Suprapubic skin (tissue), 4 donors: Measurements from ENCODE around the gene EMC9. TPM values are rescaled to one million over a fixed set of nuclear protein-coding genes. Genes with fewer than 3 reads are reported as not detected.

Experiments used
- DNase-seq, 2 donors: peaks; one replicate each; pipeline ENCODE4 v3.0.0-alpha.2; 2019; ENCODE audit warnings: low spot score in 2 of 2
- H3K27ac ChIP-seq: fragments of 200-600 bp; sonication (generic); one replicate; pipeline ENCODE4 v1.5.1; 2019
- H3K27me3 ChIP-seq: fragments of 200-600 bp; sonication (generic); one replicate; pipeline ENCODE4 v1.5.1; 2019
- H3K36me3 ChIP-seq: fragments of 200-600 bp; sonication (generic); one replicate; pipeline ENCODE4 v1.5.1; 2019
- H3K4me1 ChIP-seq: fragments of 200-600 bp; sonication (generic); one replicate; pipeline ENCODE4 v1.5.1; 2019
- H3K4me3 ChIP-seq: fragments of 200-600 bp; sonication (generic); one replicate; pipeline ENCODE4 v1.5.1; 2019; ENCODE audit warnings: mild to moderate bottlenecking
- H3K9me3 ChIP-seq: fragments of 200-600 bp; sonication (generic); one replicate; pipeline ENCODE4 v1.5.1; 2019
- EP300 ChIP-seq: sonication (generic); formaldehyde crosslinking; IDR thresholded peaks from one replicate; pipeline ENCODE4 v1.6.1; 2017; ENCODE audit warnings: antibody characterized with exemption
- POLR2A ChIP-seq, 2 donors: fragments of 450-650 bp; IDR thresholded peaks; one replicate each; pipeline ENCODE4 v1.6.1; 2017; ENCODE audit warnings: antibody characterized with exemption in 2 of 2, mild to moderate bottlenecking in 2 of 2, moderate library complexity in 2 of 2
- POLR2AphosphoS5 ChIP-seq, 3 donors: sonication (generic); formaldehyde crosslinking; IDR thresholded peaks; one replicate each; pipeline ENCODE4 v1.6.1; 2017; ENCODE audit warnings: antibody characterized with exemption in 3 of 3
- WGBS: methylation state at CpG from one replicate; pipeline ENCODE4 v1.1.5; 2018; 5-methylcytosine and 5-hydroxymethylcytosine counted together
- total RNA-seq, 4 donors: library from RNA; depleted of rRNA; stranded (reverse); fragments of >200 nt; gene quantifications; one replicate each; pipeline ENCODE4 v1.1.0, GENCODE V29; 2016
- TF ChIP-seq, protein P1 (sequence below), 2 donors: fragments of 200-600 bp in 1 of 2; fragments of 450-650 bp in 1 of 2; sonication (generic) in 1 of 2; IDR thresholded peaks; one replicate each; pipeline ENCODE4 v1.5.1; 2016 to 2019; ENCODE audit warnings: antibody characterized with exemption in 2 of 2, mild to moderate bottlenecking in 1 of 2, moderate library complexity in 1 of 2

Gene EMC9
- total RNA-seq, 4 donors from 2014 or later, result 10.9 to 22.0 (median 14.1) TPM

GRCh38 chr14:24156840-24157239 lies 15.4 kb upstream of the EMC9 start:
- Histone ChIP-seq H3K4me1 (peaks cover 15% of the 10 kb centered on the region), H3K27me3 (no peaks in the 10 kb centered on the region), H3K27ac (no peak overlapping the region), H3K9me3 (no peaks in the 10 kb centered on the region), H3K36me3 (peaks cover 75% of the 10 kb centered on the region), H3K4me3 (no peak overlapping the region)
- TF ChIP-seq POLR2AphosphoS5 (IDR thresholded peaks at IDR 0.05) (no peak), EP300 (no peak), POLR2A (IDR thresholded peaks at IDR 0.05) (no peak)
- TF ChIP-seq, protein P1, sequence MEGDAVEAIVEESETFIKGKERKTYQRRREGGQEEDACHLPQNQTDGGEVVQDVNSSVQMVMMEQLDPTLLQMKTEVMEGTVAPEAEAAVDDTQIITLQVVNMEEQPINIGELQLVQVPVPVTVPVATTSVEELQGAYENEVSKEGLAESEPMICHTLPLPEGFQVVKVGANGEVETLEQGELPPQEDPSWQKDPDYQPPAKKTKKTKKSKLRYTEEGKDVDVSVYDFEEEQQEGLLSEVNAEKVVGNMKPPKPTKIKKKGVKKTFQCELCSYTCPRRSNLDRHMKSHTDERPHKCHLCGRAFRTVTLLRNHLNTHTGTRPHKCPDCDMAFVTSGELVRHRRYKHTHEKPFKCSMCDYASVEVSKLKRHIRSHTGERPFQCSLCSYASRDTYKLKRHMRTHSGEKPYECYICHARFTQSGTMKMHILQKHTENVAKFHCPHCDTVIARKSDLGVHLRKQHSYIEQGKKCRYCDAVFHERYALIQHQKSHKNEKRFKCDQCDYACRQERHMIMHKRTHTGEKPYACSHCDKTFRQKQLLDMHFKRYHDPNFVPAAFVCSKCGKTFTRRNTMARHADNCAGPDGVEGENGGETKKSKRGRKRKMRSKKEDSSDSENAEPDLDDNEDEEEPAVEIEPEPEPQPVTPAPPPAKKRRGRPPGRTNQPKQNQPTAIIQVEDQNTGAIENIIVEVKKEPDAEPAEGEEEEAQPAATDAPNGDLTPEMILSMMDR (IDR thresholded peaks at IDR 0.05), result no peak
- WGBS, result 86% methylated on average over 1 of the region's 1 CpG
- DNase-seq, result no peak

GRCh38 chr14:24155100-24155499 lies 13.7 kb upstream of the EMC9 start:
- WGBS, result 99% methylated on average over 7 of the region's 10 CpGs
- peaks cover 87% of the 10 kb centered on the region for H3K36me3 ChIP-seq
- H3K27me3 ChIP-seq, result no peaks in the 10 kb centered on the region
- peaks cover under 1% of the 10 kb centered on the region for H3K4me1 ChIP-seq
- no peak for DNase-seq
- TF ChIP-seq, protein P1 (IDR thresholded peaks at IDR 0.05), result no peak
- TF ChIP-seq EP300 (no peak), POLR2A (IDR thresholded peaks at IDR 0.05) (no peak), POLR2AphosphoS5 (IDR thresholded peaks at IDR 0.05) (no peak)
- H3K4me3 ChIP-seq, result no peak overlapping the region
- no peaks in the 10 kb centered on the region for H3K9me3 ChIP-seq
- H3K27ac ChIP-seq, result no peak overlapping the region

- Histone ChIP-seq H3K27me3 (no peaks in the 10 kb centered on the region), H3K4me3 (no peak overlapping the region), H3K27ac (no peak overlapping the region), H3K4me1 (peaks cover 19% of the 10 kb centered on the region), H3K36me3 (peaks cover 67% of the 10 kb centered on the region), H3K9me3 (no peaks in the 10 kb centered on the region)
- TF ChIP-seq POLR2AphosphoS5 (IDR thresholded peaks at IDR 0.05) (no peak), POLR2A (IDR thresholded peaks at IDR 0.05) (no peak), EP300 (no peak)
- TF ChIP-seq, protein P1 (IDR thresholded peaks at IDR 0.05), result no peak
- 94% methylated on average over 16 of the region's 16 CpGs for WGBS
- DNase-seq, result no peak
Measured at GRCh38 chr14:24151404-24152080, 10.2 kb upstream of the EMC9 start.

GRCh38 chr14:24150993-24151392 lies 9.6 kb upstream of the EMC9 start:
- no peak overlapping the region for H3K27ac ChIP-seq
- WGBS, result 85% methylated on average over 7 of the region's 9 CpGs
- H3K4me3 ChIP-seq, result no peak overlapping the region
- peaks cover 21% of the 10 kb centered on the region for H3K4me1 ChIP-seq
- TF ChIP-seq, protein P1 (IDR thresholded peaks at IDR 0.05), result no peak
- TF ChIP-seq EP300 (no peak), POLR2A (IDR thresholded peaks at IDR 0.05) (no peak), POLR2AphosphoS5 (IDR thresholded peaks at IDR 0.05) (no peak)
- peaks cover 62% of the 10 kb centered on the region for H3K36me3 ChIP-seq
- H3K27me3 ChIP-seq, result no peaks in the 10 kb centered on the region
- DNase-seq, result no peak
- no peaks in the 10 kb centered on the region for H3K9me3 ChIP-seq

- no peak for DNase-seq
- no peak for TF ChIP-seq POLR2A (IDR thresholded peaks at IDR 0.05)
- no peak for TF ChIP-seq POLR2AphosphoS5 (IDR thresholded peaks at IDR 0.05)
- TF ChIP-seq, protein P1 (IDR thresholded peaks at IDR 0.05), result no peak
- no peak for TF ChIP-seq EP300
- 76% methylated on average over 6 of the region's 9 CpGs for WGBS
- no peak overlapping the region for H3K27ac ChIP-seq
- no peaks in the 10 kb centered on the region for H3K27me3 ChIP-seq
- peaks cover 58% of the 10 kb centered on the region for H3K36me3 ChIP-seq
- no peak overlapping the region for H3K4me3 ChIP-seq
- H3K9me3 ChIP-seq, result no peaks in the 10 kb centered on the region
- peaks cover 26% of the 10 kb centered on the region for H3K4me1 ChIP-seq
Measured at GRCh38 chr14:24150567-24150966, 9.2 kb upstream of the EMC9 start.
